ENCODE data around the gene PIPOX.

PIPOX gene, protein sequence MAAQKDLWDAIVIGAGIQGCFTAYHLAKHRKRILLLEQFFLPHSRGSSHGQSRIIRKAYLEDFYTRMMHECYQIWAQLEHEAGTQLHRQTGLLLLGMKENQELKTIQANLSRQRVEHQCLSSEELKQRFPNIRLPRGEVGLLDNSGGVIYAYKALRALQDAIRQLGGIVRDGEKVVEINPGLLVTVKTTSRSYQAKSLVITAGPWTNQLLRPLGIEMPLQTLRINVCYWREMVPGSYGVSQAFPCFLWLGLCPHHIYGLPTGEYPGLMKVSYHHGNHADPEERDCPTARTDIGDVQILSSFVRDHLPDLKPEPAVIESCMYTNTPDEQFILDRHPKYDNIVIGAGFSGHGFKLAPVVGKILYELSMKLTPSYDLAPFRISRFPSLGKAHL

GRCh38 chr17:29042679-29043538, at the start of gene PIPOX:
PIPOX (plus strand) TSS chr17:29043141; CDS start chr17:29043226, 85 bp downstream.
- TF ChIP-seq, protein P1, sequence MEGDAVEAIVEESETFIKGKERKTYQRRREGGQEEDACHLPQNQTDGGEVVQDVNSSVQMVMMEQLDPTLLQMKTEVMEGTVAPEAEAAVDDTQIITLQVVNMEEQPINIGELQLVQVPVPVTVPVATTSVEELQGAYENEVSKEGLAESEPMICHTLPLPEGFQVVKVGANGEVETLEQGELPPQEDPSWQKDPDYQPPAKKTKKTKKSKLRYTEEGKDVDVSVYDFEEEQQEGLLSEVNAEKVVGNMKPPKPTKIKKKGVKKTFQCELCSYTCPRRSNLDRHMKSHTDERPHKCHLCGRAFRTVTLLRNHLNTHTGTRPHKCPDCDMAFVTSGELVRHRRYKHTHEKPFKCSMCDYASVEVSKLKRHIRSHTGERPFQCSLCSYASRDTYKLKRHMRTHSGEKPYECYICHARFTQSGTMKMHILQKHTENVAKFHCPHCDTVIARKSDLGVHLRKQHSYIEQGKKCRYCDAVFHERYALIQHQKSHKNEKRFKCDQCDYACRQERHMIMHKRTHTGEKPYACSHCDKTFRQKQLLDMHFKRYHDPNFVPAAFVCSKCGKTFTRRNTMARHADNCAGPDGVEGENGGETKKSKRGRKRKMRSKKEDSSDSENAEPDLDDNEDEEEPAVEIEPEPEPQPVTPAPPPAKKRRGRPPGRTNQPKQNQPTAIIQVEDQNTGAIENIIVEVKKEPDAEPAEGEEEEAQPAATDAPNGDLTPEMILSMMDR (IDR thresholded peaks at IDR 0.05; ENCODE audit: control insufficient read depth, extremely low read depth, insufficient read depth), result no peak
- H3K4me3 ChIP-seq (ENCODE audit: low read depth, low read length), result no peak within 1 kb of the TSS
- DNase-seq (ENCODE audit: low read depth), result no peak

DNA sequence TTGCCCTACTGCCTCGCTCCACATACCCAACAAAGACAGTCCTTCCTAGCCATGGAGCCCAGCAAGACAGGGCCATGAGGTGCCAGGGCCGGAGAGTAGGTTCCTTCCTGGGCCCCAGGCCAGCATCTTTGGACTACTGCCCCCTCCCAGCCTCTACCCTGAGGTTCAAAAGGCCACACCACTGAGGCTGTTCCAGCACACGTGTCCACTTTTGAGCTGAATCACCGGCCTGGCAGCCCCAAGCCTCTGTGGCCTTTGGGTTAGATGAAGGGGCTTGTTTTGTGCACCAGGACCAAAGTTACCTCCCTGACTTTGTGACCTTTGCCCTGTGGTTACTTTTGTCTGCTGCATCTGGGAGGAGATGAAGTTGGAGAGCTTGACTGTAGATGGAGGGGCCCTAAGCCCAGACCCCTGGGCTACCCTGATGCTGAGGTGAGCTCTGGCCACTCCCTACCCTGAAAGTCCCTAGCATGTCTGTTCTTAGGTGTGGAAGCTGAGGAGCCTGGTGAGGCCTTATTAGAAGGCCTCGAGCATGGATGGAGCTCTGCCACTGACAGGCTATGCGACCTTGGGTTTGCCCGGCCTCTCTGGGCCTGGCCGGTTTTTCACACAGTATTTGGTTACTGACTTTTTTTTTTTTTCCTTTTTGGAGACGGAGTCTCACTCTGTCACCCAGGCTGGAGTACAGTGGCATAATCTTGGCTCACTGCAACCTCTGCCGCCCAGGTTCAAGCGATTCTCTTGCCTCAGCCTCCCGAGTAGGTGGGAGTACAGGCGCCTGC, 49.1 kb upstream of the PIPOX start:
- DNase-seq (ENCODE audit: low read depth), result no peak
- H3K4me3 ChIP-seq (ENCODE audit: low read depth, low read length), result no peak overlapping the region
- TF ChIP-seq, protein P1 (IDR thresholded peaks at IDR 0.05; ENCODE audit: control insufficient read depth, extremely low read depth, insufficient read depth), result no peak

- no peak for DNase-seq (ENCODE audit: low read depth)
- H3K4me3 ChIP-seq (ENCODE audit: low read depth, low read length), result no peak overlapping the region
- TF ChIP-seq, protein P1 (IDR thresholded peaks at IDR 0.05; ENCODE audit: control insufficient read depth, extremely low read depth, insufficient read depth), result no peak
Observed at GRCh38 chr17:28996554-28997096, 46.3 kb upstream of the PIPOX start.

GRCh38 chr17:28997806-28998205, 45.1 kb upstream of the PIPOX start:
- DNase-seq (ENCODE audit: low read depth), result no peak
- TF ChIP-seq, protein P1 (IDR thresholded peaks at IDR 0.05; ENCODE audit: control insufficient read depth, extremely low read depth, insufficient read depth), result no peak
- H3K4me3 ChIP-seq (ENCODE audit: low read depth, low read length), result no peak overlapping the region

DNA sequence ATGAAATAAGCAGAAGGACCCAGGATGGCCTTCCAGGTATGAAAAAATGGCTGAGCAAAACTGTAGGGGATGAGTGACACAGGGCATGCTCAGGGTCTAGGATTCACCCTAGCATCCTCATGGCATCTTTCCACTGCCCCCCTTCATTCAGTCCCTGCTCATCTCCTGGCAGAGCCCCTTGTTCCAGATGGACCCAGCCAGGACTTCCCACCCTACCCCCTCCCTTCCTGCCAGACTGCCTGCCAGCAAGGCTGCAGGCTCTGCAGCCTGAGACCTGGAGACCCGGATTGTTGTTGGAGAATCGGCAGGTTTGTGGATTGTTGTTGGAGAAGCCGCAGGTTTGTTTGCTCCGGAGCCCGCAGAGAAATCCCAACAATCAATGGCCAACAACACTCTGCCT, 43.7 kb upstream of the PIPOX start:
- no peak for DNase-seq (ENCODE audit: low read depth)
- H3K4me3 ChIP-seq (ENCODE audit: low read depth, low read length), result no peak overlapping the region
- TF ChIP-seq, protein P1 (IDR thresholded peaks at IDR 0.05; ENCODE audit: control insufficient read depth, extremely low read depth, insufficient read depth), result no peak

- no peak for DNase-seq (ENCODE audit: low read depth)
- TF ChIP-seq, protein P1 (IDR thresholded peaks at IDR 0.05; ENCODE audit: control insufficient read depth, extremely low read depth, insufficient read depth), result no peak
- H3K4me3 ChIP-seq (ENCODE audit: low read depth, low read length), result no peak overlapping the region
Observed at GRCh38 chr17:29000973-29001372, 42.0 kb upstream of the PIPOX start.

All from LNCaP clone FGC (cell line).